IMR-90 (cell line): Measurements from ENCODE around the gene RALGPS2. TPM values are rescaled to one million over a fixed set of nuclear protein-coding genes. Genes with fewer than 3 reads are reported as not detected.

Experiments
- ATAC-seq: fragments of 200-7000 bp; cut with Tn5 transposase; 2 replicates; pipeline ENCODE4 v1.9.1; 2020; ENCODE audit warnings: low read depth, mild to moderate bottlenecking, moderate library complexity
- BruUV-seq: library from RNA; stranded (reverse); fragments of 400-500 nt; replicated peaks from 2 replicates; lab custom pipeline; 2021; lab: Mats Ljungman, UMichigan
- CTCF ChIA-PET: fragments of 300-600 bp; formaldehyde crosslinking; extraction: SDS; loops from one replicate; lab custom pipeline; 2021; ENCODE audit warnings: antibody characterized with exemption; lab: Yijun Ruan, JAX
- POLR2A ChIA-PET: fragments of 300-600 bp; sonication (Branson Sonifier 250); formaldehyde crosslinking; loops from one replicate; lab custom pipeline; 2022; ENCODE audit warnings: antibody characterized with exemption; ENCODE audit not compliant: unreplicated experiment; lab: Charles Lee
- DNase-seq: peaks from one replicate; pipeline ENCODE4 v3.0.0; 2013
- H2AFZ ChIP-seq: replicated peaks from 2 replicates; pipeline ENCODE3; 2013; ENCODE audit warnings: low read length, mild to moderate bottlenecking; ENCODE audit not compliant: poor library complexity
- H2AK5ac ChIP-seq: 2 replicates; pipeline ENCODE4 v1.6.1; 2013; ENCODE audit warnings: low read depth, low read length, inconsistent platforms
- H2AK9ac ChIP-seq: replicated peaks from 2 replicates; pipeline ENCODE3; 2013; ENCODE audit warnings: mild to moderate bottlenecking, low read depth, low read length, moderate library complexity; ENCODE audit not compliant: poor library complexity
- H2BK120ac ChIP-seq: 2 replicates; pipeline ENCODE4 v1.6.1; 2013; ENCODE audit warnings: low read depth, low read length, inconsistent platforms
- H2BK15ac ChIP-seq: 3 replicates; pipeline ENCODE4 v1.6.1; 2013; ENCODE audit warnings: low read depth, low read length, inconsistent platforms
- H2BK20ac ChIP-seq: 2 replicates; pipeline ENCODE4 v1.6.1; 2013; ENCODE audit warnings: low read depth, mild to moderate bottlenecking, inconsistent platforms, low read length, moderate library complexity
- H2BK5ac ChIP-seq: 2 replicates; pipeline ENCODE4 v1.6.1; 2013; ENCODE audit warnings: mild to moderate bottlenecking, low read depth, low read length, inconsistent platforms; ENCODE audit not compliant: poor library complexity, severe bottlenecking
- H3K14ac ChIP-seq: replicated peaks from 2 replicates; pipeline ENCODE4 v1.6.1; 2013; ENCODE audit warnings: low read depth, low read length, inconsistent platforms
- H3K18ac ChIP-seq: 2 replicates; pipeline ENCODE4 v1.6.1; 2013; ENCODE audit warnings: low read depth, low read length, control low read depth
- H3K23ac ChIP-seq: 2 replicates; pipeline ENCODE4 v1.6.1; 2013; ENCODE audit warnings: low read depth, low read length, inconsistent platforms
- H3K27ac ChIP-seq: 2 replicates; pipeline ENCODE4 v1.5.1; 2013; ENCODE audit warnings: mild to moderate bottlenecking, control low read depth, low read length; ENCODE audit not compliant: insufficient read depth
- H3K27me3 ChIP-seq: 2 replicates; pipeline ENCODE4 v1.6.1; 2013; ENCODE audit warnings: low read length; ENCODE audit not compliant: control insufficient read depth, insufficient read depth
- H3K36me3 ChIP-seq: 2 replicates; pipeline ENCODE4 v1.6.1; 2013; ENCODE audit warnings: low read length, mixed read lengths; ENCODE audit not compliant: control insufficient read depth, insufficient read depth
- H3K4ac ChIP-seq: 2 replicates; pipeline ENCODE4 v1.6.1; 2013; ENCODE audit warnings: low read depth, low read length, inconsistent platforms
- H3K4me1 ChIP-seq: 2 replicates; pipeline ENCODE4 v1.6.1; 2013; ENCODE audit warnings: low read length, mixed read lengths; ENCODE audit not compliant: control insufficient read depth, insufficient read depth
- H3K4me2 ChIP-seq: 2 replicates; pipeline ENCODE4 v1.6.1; 2013; ENCODE audit warnings: low read depth, mild to moderate bottlenecking, control low read depth, low read length, moderate library complexity
- H3K4me3 ChIP-seq: 2 replicates; pipeline ENCODE4 v1.5.1; 2013; ENCODE audit warnings: low read depth, mild to moderate bottlenecking, control low read depth, low read length, moderate library complexity; ENCODE audit not compliant: insufficient read depth
- H3K56ac ChIP-seq: 2 replicates; pipeline ENCODE4 v1.6.1; 2013; ENCODE audit warnings: low read length, inconsistent platforms; ENCODE audit not compliant: insufficient read depth; ENCODE audit errors: extremely low read depth
- H3K79me1 ChIP-seq, 2 experiments: 2 replicates each; pipeline ENCODE4 v1.6.1; 2013; ENCODE audit warnings: low read length in 2 of 2, inconsistent platforms in 1 of 2, low read depth in 1 of 2
- H3K9ac ChIP-seq: 2 replicates; pipeline ENCODE4 v1.6.1; 2013; ENCODE audit warnings: low read depth, low read length, control low read depth
- H3K9me1 ChIP-seq: 2 replicates; pipeline ENCODE4 v1.6.1; 2013; ENCODE audit warnings: low read length, inconsistent platforms; ENCODE audit not compliant: insufficient read depth
- H3K9me3 ChIP-seq: 2 replicates; pipeline ENCODE4 v1.6.1; 2013; ENCODE audit warnings: low read length; ENCODE audit not compliant: control insufficient read depth, insufficient read depth
- H4K20me1 ChIP-seq: 2 replicates; pipeline ENCODE4 v1.6.1; 2013; ENCODE audit warnings: low read length, inconsistent platforms; ENCODE audit not compliant: insufficient read depth
- H4K5ac ChIP-seq: 2 replicates; pipeline ENCODE4 v1.6.1; 2013; ENCODE audit warnings: mild to moderate bottlenecking, low read depth, low read length, control low read depth
- H4K8ac ChIP-seq, 2 experiments: 2 replicates each; pipeline ENCODE4 v1.6.1; 2013; ENCODE audit warnings: low read depth in 2 of 2, low read length in 2 of 2, control low read depth in 1 of 2, inconsistent platforms in 1 of 2
- H4K91ac ChIP-seq: 2 replicates; pipeline ENCODE4 v1.6.1; 2013; ENCODE audit warnings: low read depth, low read length, inconsistent platforms; ENCODE audit not compliant: insufficient read depth
- CEBPB ChIP-seq: IDR thresholded peaks from 2 replicates; pipeline ENCODE4 v1.6.1; 2012; ENCODE audit warnings: low read depth, low read length, improper control_type of control experiment
- CHD1 ChIP-seq: IDR thresholded peaks from 2 replicates; pipeline ENCODE4 v1.6.1; 2012; ENCODE audit warnings: low read depth, low read length, improper control_type of control experiment
- FOS ChIP-seq: fragments of 150-350 bp; IDR thresholded peaks from 2 replicates; pipeline ENCODE4 v1.6.1; 2016; ENCODE audit warnings: low read depth, low read length
- MAZ ChIP-seq: IDR thresholded peaks from 2 replicates; pipeline ENCODE4 v1.6.1; 2012; ENCODE audit warnings: low read depth, mild to moderate bottlenecking, low read length, improper control_type of control experiment, moderate library complexity, borderline replicate concordance
- MXI1 ChIP-seq: IDR thresholded peaks from 2 replicates; pipeline ENCODE4 v1.6.1; 2012; ENCODE audit warnings: low read depth, mild to moderate bottlenecking, low read length, moderate library complexity, borderline replicate concordance
- POLR2A ChIP-seq: IDR thresholded peaks from 2 replicates; pipeline ENCODE4 v1.6.1; 2012; ENCODE audit warnings: mild to moderate bottlenecking, low read depth, low read length
- RAD21 ChIP-seq: IDR thresholded peaks from 2 replicates; pipeline ENCODE4 v1.6.1; 2012; ENCODE audit warnings: low read length, improper control_type of control experiment
- RFX5 ChIP-seq: IDR thresholded peaks from 2 replicates; pipeline ENCODE4 v1.8.0; 2012; ENCODE audit warnings: low read depth, mild to moderate bottlenecking, low read length, moderate library complexity
- WGBS, 2 experiments: methylation state at CpG; one replicate each; pipeline versions ENCODE4 v1.1.5 to v1.1.7; 2013; ENCODE audit warnings: missing lambda C conversion rate in 2 of 2; ENCODE audit not compliant: insufficient read length in 1 of 2; ENCODE audit errors: extremely low coverage in 2 of 2; 5-methylcytosine and 5-hydroxymethylcytosine counted together
- dilution Hi-C: fragments of 300-500 bp; cut with HindIII; formaldehyde crosslinking; loops from one replicate; pipeline ENCODE4 v1.14.3; 2018; ENCODE audit warnings: low sequenced_read_pairs; ENCODE audit not compliant: unreplicated experiment
- in situ Hi-C: fragments of 300-500 bp; cut with MboI; formaldehyde crosslinking; loops from 3 replicates; pipeline ENCODE4 v1.14.3; 2019; ENCODE audit warnings: low sequenced_read_pairs, inconsistent platforms, mixed read lengths
- intact Hi-C: fragments of 100-400 bp; cut with micrococcal nuclease; formaldehyde crosslinking; loops from 2 replicates; pipeline ENCODE4 v1.10.0; 2022
- polyA plus RNA-seq, 3 experiments: library from polyadenylated mRNA; depleted of rRNA; stranded (reverse); fragments of >200 nt; gene quantifications; 2 replicates each; pipeline ENCODE4 v1.2.3, GENCODE V29; 2012; ENCODE audit warnings: low replicate concordance in 1 of 3
- total RNA-seq: library from RNA; depleted of rRNA; stranded (reverse); fragments of >200 nt; gene quantifications from 2 replicates; pipeline ENCODE4 v1.2.3, GENCODE V29; 2012
- TF ChIP-seq, protein P1 (sequence below): fragments of 150-350 bp; IDR thresholded peaks from 2 replicates; pipeline ENCODE4 v1.6.1; 2016; ENCODE audit warnings: low read depth, mild to moderate bottlenecking, low read length, moderate library complexity, borderline replicate concordance
- TF ChIP-seq, protein P2 (sequence below): fragments of 150-350 bp; IDR thresholded peaks from 2 replicates; pipeline ENCODE4 v1.6.1; 2017; ENCODE audit warnings: mild to moderate bottlenecking, antibody characterized with exemption, low read length, low read depth

The RALGPS2 gene
- total and polyA plus RNA-seq, 2 of the 4 experiments (the other 2 are of a cell fraction): 13.8 to 148 TPM

DNA sequence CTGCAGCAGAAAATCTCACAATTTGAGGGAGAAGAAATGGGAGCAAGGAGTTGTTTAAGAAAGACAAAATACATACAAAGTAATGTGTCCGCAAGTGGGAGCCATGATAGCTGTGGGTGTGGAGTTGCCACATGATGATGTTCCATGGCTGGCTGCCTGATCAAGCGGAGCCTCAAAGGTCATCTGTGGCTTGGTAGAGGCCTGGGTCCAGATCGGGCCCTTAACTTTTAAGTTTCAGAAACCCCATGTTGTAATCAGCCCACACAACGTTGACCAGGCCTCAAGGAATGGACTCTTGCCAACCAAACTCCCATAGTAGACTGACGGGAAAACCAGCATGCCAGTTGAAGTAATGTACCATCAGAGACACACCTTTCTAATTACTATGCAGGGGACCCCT lies 210.6 kb downstream of the RALGPS2 start:
- Histone ChIP-seq H2BK120ac (no peak overlapping the region), H4K8ac (no peak overlapping the region), H4K20me1 (no peaks in the 10 kb centered on the region), H3K4ac (no peak overlapping the region), H3K4me2 (no peak overlapping the region), H3K4me1 (peaks cover 12% of the 10 kb centered on the region; the same call in 1 of the 2 replicates), H3K56ac (no peak overlapping the region), H3K18ac (no peak overlapping the region), H2AK9ac (no peak overlapping the region), H3K27ac (no peak overlapping the region), H3K27me3 (no peaks in the 10 kb centered on the region), H3K9me3 (no peaks in the 10 kb centered on the region), H3K23ac (no peak overlapping the region), H4K5ac (no peak overlapping the region), H3K79me1 (no peaks in the 10 kb centered on the region), H3K9ac (no peak overlapping the region), H4K91ac (no peak overlapping the region), H2AK5ac (no peak overlapping the region), H3K36me3 (0 out of 2 replicates have a peak, but pooled peaks cover 2% of the 10 kb centered on the region), H2BK15ac (no peak overlapping the region), H3K9me1 (peaks cover 9% of the 10 kb centered on the region; the same call in 1 of the 2 replicates), H2BK5ac (no peak overlapping the region), H2AFZ (no peak overlapping the region), H3K14ac (no peak overlapping the region), H2BK20ac (no peak overlapping the region), H3K4me3 (no peak overlapping the region)
- 70% methylated on average over 2 of the region's 5 CpGs; no CpG with 5 or more reads in 1 of the 2 experiments for WGBS, 2 experiments
- DNase-seq (no peak), ATAC-seq (no peak)
- CTCF ChIA-PET: no interaction called here
- no peak for TF ChIP-seq MXI1
- TF ChIP-seq CEBPB: no peak
- TF ChIP-seq, protein P1, sequence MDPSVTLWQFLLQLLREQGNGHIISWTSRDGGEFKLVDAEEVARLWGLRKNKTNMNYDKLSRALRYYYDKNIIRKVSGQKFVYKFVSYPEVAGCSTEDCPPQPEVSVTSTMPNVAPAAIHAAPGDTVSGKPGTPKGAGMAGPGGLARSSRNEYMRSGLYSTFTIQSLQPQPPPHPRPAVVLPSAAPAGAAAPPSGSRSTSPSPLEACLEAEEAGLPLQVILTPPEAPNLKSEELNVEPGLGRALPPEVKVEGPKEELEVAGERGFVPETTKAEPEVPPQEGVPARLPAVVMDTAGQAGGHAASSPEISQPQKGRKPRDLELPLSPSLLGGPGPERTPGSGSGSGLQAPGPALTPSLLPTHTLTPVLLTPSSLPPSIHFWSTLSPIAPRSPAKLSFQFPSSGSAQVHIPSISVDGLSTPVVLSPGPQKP: no peak
- TF ChIP-seq RAD21: no peak
- no peak for TF ChIP-seq CHD1
- TF ChIP-seq MAZ: no peak
- TF ChIP-seq, protein P2, sequence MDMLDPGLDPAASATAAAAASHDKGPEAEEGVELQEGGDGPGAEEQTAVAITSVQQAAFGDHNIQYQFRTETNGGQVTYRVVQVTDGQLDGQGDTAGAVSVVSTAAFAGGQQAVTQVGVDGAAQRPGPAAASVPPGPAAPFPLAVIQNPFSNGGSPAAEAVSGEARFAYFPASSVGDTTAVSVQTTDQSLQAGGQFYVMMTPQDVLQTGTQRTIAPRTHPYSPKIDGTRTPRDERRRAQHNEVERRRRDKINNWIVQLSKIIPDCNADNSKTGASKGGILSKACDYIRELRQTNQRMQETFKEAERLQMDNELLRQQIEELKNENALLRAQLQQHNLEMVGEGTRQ: no peak
- no peak for TF ChIP-seq RFX5
- TF ChIP-seq POLR2A: no peak
- TF ChIP-seq FOS: no peak
- in situ Hi-C loops: no loop called here
- POLR2A ChIA-PET: no interaction called here
- dilution Hi-C loops: no loop called here
- no TSS peak for BruUV-seq
- intact Hi-C loops: loop anchor here (5.0 kb wide), 1 partner anchor 48 kb away; no protein-coding TSS in a partner anchor
